ENCODE results near the gene ANXA10. TPM values are rescaled to one million over a fixed set of nuclear protein-coding genes. Genes with fewer than 3 reads are reported as not detected.

Gene ANXA10
- total RNA-seq = not detected in 2 replicates

DNA sequence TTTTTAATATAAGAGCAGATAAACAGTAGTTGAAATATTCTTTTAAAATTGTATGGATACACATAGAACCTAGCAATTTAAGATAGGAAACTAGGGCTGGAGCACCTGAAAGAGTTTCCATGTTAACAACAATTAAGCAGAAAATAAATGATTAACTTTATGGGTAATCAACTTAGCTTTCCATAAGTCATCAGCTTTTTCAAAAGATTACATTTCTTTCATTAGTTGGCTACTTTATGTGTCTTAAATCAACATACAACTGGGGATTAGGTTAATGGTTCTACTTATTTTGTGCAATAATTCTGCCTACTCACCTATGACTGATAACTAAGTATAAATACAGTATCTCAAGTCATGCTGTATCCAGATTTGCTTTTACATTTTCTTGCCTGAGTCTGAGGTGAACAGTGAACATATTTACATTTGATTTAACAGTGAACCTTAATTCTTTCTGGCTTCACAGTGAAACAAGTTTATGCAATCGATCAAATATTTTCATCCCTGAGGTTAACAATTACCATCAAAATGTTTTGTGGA lies at the start of gene ANXA10:
ANXA10 (plus strand) TSS at position 362 of the 537 bp plus-strand sequence; CDS start at position 526, 164 bp downstream.

Other genes starting within 250 kb of the ANXA10 start
- 7.5 and 13.5 TPM in 2 replicates for gene DDX60, start 226.2 kb downstream of the ANXA10 start, total RNA-seq